Stimulated activated CD8-positive, alpha-beta memory T cell treated with anti-CD3 and anti-CD28 coated beads, Interleukin-7, amount 100 ng/mL, for 24 hours (primary cell): ENCODE measurements around the gene CRYBB1.

Experiments
- DNase-seq: peaks from one replicate; pipeline ENCODE4 v3.0.0-alpha.2; 2020; ENCODE audit warnings: low read depth

Gene CRYBB1

DNA sequence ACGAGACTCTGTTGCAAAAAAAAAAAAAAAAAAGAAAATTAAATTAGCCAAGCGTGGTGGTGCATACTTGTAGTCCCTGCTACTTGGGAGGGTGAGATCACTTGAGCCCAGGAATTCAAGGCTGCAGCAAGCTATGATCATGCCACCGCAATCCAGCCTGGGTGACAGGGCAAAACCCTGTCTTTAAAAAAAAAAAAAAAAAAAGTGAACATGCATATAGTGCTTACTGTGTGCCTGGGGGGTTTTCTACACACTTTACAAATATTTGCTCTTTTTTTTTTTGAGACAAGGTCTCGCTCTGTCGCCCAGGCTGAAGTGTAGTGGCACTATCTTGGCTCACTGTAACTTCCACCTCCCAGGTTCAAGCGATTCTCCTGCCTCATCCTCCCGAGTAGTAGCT is 40.7 kb downstream of the CRYBB1 start:
- no peak for DNase-seq

- DNase-seq, result no peak
Measured at GRCh38 chr22:26576026-26576680, 41.7 kb downstream of the CRYBB1 start.

DNA sequence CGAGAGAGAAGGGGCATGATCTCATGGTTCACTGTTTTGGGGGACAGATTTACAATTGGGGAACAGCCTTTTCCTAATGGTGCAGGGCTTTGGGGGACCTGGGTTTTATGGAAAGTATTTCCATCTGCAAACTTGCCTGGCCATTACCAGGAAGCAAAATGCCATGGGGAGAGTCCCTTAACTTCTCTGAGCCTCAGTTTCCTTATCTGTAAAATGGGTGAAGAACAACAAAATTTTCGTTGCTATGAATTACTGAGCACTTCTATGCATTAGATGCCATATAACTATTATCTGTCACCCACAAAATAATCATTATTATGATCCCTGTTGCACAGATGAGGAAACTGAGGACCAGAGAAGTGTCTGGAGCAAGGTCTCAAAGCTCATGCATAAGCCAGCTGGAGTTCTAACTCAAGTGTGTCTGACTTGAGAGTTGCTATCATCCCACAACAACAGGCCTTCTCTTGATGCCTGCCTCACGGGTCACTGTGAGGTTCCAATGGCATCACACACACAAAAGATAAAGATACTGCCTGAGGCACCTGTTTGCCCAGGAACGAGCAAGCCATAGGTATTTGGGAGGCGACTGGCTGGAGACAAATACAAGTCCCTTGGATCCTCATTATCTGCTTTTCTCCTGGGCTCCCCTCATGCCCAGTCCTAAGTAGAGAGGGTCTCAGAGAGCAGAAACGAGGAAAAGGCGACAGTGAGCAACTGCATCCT is 43.7 kb downstream of the CRYBB1 start:
- DNase-seq, result no peak

DNA sequence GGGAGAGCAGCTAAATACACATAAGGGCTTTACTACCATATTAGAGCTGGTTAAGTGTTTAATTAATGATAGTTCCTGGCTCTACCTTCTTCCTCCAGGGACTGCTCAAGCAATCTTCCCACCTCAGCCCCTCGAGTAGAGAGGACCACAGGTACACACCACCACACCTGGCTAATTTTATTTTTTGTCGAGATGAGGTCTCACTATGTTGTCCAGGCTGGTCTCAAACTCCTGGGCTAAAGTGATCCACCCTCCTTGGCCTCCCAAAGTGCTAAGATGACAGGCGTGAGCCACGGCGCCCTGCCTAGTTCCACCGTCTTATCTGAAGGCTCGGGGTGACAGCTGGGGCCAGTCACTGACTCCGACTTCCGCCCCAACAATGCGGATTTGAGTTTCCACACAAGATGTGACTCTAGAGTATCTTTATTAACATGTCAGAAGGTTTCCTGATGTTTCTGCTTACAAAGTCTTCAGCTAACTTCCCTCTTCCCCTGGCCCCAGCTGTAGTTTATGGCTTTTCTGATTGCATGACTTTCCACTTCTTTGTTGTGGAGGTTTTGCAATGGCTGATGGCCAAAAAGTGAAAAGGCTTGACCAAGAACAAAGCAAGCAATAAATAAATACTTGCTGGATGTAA is 44.7 kb downstream of the CRYBB1 start:
- no peak for DNase-seq

DNA sequence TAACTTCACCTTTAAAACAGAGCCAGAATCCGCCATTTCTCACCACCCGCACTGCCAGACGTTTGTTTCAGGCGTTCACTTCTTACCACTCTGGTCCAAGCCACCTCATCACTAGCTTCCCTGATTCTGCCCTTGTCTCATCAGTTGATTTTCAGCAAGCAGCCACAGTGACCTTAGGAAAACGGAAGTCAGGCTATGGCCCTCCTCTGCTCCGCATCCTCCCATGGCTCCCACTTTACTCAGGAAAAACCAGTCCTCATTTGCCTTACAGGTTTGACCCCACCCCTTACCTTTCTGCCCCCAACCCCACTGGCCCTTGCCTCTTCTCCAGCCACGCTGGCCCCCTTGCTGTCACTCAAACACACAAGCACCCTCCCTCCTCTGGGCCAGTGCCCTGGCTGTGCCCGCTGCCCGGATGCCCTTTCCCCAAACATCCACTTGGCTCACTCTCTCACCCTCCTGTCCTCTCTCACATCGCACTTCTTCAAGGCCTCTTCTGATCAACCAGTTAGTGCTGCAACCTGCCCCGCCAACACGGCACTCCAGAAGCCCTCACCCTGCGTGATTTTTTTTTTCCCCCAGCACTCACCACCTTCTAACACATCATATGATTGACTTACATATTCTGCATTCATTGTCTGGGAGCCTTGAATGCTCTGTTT is 46.8 kb downstream of the CRYBB1 start:
- no peak for DNase-seq

GRCh38 chr22:26570115-26570514 is 47.7 kb downstream of the CRYBB1 start:
- DNase-seq, result no peak

DNA sequence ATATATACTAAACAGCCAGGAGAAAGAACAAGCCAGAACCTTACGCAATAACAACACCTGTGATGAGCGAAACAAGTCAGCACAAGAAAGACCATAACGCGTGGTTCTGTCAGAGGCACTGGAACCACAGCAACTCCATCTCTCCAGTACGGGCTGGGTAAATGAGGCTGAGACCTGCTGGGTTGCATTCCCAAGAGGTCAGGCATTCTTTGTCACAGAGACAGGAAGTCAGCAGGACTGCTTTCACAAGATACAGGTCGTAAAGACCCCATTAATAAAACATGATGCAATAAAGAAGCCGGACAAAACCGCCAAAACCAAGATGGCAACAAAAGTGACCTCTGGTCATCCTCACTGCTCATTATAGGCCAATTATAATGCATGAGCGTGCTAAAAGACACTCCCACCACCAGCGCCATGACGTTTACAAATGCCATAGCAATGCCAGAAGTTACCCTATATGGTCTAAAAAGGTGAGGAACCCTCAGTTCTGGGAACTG is 49.6 kb downstream of the CRYBB1 start:
- no peak for DNase-seq

DNA sequence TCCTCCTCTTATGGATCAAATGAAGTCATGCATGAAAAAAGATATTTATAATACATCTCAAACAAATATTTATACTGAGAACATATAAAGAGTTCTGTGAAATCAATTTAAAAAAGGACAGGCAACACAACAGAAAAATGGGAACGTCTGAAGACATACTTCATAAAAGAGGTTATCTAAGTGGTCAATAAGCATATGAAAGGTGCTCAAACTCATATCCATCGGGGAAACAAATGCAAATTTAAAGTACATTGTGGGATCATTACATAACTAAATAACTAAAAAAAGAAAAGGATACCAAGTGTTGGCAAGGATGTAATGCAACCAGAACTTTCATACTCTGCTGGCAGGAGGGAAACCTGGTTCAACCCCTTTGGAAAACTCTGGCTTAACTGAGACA is 50.2 kb downstream of the CRYBB1 start:
- DNase-seq, result no peak

DNA sequence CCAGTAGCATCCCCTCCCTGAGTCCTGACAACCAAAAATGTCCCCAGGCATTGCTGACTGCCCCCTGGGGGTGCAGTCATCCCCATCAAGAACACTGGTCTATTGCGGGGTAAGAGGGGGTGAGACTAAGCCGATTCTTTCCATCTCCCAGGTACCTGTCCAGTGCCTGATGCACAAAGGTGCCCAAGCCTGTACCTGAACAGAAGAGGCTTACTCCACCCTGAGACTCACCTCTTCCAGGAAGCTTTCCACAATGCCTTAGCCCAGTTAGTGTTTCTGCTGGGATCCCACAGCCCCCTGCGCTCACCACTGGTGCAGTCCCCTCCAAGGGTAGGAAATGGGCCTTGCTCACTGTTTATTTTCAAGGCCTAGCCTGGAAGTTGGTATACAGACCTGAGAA is 50.8 kb downstream of the CRYBB1 start:
- DNase-seq, result no peak

GRCh38 chr22:26565889-26566288 is 51.9 kb downstream of the CRYBB1 start:
- no peak for DNase-seq

DNA sequence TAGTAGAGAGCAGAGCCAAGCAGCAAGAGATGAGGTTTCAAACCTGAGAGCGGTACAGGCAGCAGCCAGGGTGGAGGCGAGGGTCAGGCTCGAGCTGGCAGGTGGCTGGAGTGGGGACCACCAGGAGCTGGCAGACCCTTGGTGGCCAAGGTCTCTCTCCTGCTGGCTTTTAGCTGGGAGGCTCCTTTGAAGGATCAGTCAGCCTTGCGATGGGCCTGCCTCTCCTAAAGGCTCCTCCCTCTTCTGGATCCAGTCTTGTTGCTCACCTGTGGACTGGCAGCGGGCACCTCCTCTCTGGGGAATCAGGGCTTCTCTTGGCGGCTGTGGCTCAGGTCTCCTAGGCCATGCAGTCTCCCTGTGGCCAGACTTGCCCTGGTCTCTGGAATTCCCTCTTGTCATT is 52.6 kb downstream of the CRYBB1 start:
- DNase-seq, result no peak

GRCh38 chr22:26564672-26565071 is 53.2 kb downstream of the CRYBB1 start:
- no peak for DNase-seq

GRCh38 chr22:26564181-26564580 is 53.6 kb downstream of the CRYBB1 start:
- no peak for DNase-seq

DNA sequence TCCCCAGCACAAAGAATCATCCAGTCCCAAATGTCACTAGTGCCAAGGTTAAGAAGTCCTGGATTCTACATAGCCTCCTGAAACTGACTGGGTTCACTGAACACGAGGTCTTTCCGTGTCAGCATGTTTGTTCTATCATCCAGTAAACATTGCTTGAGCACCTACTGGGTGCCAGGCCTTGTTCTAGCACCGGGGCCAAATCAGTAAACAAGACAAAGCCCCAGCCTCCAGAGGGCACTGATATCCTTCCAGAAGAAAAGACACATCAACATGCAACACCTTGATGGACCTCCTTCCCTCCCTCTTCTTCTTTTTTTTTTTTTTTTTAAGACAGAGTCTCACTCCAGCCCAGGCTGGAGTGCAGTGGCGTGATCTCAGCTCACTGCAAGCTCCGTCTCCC is 54.8 kb downstream of the CRYBB1 start:
- DNase-seq, result no peak

DNA sequence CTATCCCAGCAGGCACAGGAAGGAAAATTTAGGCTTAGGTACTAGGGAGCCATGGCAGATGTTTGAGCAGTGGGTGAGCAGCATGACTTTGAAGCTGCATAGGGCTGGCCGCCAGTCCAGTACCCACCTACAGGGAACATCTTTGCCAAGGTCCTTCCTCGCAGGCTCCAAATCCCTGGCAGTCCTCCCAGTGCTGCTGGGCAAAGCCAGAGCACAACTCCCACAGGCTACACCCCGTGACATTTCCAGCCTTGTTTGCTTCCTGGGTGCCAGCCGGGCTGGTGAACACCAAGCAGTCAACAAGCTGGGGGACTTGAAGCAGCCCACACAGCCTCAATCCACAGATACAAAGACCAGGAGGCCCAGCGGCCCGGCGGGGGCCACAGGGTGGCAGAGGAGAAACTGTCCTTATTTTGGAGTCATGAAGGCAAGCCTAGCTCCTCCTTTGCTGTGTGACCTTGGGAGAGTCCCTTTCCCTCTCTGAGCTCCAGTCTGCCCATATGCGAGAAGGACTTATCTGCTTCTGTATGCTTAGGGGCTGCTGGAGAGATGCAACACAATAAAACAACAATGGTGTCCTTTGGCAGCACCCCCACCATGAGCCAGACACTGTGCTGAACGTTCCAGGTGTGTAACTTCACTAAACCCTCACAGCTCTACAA is 55.9 kb downstream of the CRYBB1 start:
- no peak for DNase-seq

DNA sequence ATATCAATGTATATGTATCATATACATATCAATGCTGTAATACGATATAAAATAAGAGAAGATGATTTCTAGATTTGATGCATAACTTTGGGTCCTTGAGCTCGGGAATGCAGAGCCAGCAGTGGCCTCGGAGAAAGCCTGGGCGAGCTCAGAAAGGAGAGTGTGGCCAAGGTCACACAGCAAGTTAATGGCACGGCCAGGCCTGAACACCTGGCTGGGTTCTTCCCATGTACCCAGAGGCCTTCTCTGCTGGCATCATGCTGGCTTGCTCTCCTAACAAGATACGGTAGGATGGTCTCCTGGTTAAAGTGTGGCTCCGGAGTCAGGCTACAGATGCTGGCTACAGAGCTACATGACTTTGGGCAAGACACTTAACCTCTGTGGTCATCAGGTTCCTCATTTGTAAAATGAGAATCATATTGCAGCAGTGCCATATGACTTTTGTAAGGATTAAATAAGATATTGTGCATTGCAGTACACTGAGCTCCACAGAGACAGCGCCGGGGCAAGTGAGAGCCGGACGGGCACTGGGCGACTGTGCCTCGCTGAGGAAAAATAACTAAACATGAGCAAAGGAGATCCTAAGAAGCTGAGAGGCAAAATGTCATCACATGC is 57.8 kb downstream of the CRYBB1 start:
- no peak for DNase-seq

- no peak for DNase-seq
Measured at GRCh38 chr22:26558248-26558895, 59.5 kb downstream of the CRYBB1 start.

DNA sequence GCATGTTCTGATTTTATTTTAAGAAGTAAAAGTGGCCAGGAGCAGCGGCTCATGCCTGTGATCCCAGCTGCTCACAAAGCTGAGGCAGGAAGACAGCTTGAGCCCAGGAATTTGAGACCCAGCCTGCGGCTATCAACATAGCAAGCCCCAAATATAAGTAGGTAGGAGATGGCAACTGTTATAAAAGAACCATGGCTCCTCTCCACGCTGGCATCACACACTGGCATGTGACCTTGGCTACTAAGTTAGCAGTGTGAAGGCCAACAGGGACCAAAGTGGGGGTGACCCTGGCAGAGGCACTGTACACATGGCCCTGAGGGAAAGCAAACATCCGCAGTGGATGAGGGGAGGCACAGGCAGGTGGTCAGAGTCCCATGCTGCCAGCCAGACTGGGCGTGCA is 60.9 kb downstream of the CRYBB1 start:
- DNase-seq, result no peak

DNA sequence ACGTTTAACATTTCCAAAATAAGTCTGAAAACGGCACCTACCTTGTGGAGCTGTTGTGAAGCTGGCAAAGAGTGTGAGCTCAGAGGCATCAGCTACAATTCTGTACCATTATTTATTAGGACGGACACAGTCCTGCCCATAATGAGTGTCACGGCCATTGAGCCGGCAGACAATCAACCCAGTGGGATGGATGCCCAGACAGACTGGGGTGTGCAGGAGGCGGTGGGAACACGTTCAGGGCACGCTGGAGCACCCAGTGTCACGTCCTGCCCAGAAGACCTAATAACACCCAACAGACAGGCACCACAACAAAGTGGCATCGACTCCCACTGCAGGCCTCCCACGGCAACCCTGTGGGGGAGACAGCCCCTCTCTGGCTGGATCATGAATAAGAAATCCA is 62.3 kb downstream of the CRYBB1 start:
- no peak for DNase-seq

- no peak for DNase-seq
Measured at GRCh38 chr22:26554956-26555355, 62.9 kb downstream of the CRYBB1 start.

DNA sequence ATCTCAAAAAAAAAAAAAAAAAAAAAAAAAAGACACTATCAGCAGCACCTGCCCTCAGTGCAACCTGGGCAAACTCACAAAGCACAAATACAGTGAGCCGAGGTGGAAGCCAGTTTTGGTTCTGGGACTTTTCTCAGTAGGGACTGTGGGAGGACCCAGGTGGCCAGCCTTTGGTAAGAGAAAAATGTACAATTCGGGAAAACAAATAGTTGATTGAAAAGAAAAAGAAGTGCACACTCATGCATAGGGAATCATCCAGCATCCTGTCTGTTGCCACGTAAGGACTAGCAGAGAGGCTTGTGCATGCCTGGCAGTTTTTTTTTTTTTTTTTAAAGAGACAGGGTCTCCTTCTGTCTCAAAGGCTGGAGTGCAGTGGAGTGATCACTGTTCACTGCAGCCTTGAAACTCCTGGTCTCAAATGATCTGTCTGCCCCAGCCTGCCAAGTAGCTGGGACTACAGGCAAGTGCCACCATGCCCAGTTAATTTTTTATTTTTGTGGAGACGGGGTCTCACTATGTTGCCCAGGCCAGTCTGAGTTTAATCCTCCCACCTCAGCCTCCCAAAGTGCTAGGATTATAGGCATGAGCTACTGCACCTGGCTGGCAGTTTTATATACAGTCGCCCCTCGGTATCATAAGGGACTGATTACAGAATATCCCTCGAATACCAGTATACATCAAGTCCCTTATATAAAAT is 64.6 kb downstream of the CRYBB1 start:
- no peak for DNase-seq
